T follicular helper cell (primary cell): ENCODE data around the gene HILPDA.

Source experiments
- DNase-seq: peaks from one replicate; pipeline ENCODE4 v3.0.0-alpha.2; 2020; ENCODE audit warnings: low read depth
- total RNA-seq, 2 experiments: gene quantifications; one replicate each; lab custom pipeline; 2026; lab: John Stamatoyannopoulos, UW

The HILPDA gene, protein sequence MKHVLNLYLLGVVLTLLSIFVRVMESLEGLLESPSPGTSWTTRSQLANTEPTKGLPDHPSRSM
- 1.2 to 8.0 reads per million in 2 experiments for total RNA-seq

DNA sequence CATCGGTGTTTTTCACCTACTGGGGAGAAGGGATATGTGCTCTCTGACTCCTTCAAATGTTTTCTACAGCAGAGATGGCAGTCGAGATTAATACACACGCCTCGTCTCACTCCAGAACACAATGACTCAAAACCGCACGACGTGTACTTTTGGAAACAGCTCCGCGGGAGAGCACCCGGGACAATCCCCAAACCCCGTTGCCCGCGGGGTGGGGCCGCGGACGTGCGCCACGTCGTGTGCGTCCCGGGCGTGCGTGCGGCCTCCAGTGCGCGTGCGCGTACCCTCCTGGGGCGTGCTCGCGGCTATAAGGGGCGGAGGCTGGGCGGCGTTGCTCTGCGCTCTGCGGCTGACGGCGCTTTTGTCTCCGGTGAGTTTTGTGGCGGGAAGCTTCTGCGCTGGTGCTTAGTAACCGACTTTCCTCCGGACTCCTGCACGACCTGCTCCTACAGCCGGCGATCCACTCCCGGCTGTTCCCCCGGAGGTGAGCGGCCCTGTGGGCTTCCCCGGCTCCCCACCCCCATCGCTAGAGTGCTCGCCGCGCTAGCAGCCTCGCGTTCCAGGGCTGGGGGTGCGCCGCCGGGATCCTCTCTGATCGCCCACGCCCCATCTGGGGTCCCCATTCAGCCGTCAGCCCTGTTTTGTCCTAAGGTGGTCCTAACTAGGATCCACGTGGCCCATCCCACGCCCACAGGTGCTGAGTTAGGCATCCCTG, at the start of gene HILPDA:
HILPDA (plus strand) TSS at position 336 of the 712 bp plus-strand sequence. CDS start 1,391 bp downstream, outside the sequence.
- peak; percentile 88 for DNase-seq

DNA sequence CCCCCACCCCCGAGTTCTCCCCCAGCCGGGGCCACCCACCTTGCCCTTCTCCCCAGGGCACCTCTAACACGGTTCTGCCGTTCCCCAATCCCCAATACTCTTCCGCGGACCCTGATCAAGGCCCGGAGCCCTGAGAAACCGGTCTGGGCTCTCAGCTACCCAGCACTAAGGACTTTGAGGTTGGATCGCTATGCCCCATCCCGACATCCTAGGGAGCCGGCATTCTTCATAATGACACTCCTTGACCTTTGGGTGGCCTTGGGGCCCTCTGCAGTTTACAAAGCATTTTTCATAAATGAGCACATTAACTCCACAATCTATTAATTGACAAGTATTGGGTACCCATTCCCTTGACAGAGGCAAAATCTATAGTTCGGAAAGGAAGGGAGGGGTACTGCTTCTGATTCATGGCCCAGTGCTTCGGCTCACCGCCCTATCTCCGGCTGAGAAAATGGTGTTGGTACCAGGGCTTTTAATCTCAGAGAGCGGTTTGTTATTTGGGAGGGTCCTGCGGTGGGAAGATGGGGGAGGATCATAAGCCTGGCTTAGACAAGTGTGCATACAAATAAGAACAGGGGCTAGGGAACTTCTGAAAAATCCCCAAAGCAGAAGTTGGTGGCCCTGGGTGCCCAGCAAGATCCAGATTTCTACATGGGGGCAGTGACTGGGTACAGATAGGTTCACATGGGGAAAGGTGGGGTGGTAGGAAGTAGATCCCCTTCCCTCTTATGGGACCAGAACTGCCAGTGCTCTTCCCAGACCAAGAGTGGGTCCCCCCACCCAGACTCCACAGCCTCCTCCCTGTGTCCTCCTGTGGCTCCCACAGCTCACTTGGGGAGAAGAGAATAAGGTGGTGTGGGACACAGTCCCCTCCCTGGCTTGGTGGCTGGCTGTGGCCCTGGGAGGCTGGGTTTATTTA, 49.1 kb upstream of the HILPDA start:
- DNase-seq, result no peak

DNA sequence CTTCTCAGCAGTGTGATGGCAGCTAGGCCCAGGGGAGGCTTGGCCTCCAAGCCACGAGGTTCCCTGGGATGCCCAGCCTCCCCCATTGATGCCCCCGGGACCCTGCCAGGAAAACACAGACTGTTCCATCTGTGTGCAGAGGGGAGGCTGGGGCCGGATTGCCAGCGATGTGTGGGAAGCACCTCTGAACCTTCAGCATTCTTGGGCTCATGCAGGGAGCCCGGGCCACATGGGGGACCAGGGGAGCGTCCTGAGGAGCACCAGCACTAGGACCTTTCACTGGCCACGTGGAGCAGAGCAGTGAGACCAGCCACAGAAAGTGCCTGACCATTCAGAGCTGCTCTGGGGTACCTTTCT, 48.5 kb upstream of the HILPDA start:
- DNase-seq, result no peak

- DNase-seq, result no peak
Measured at GRCh38 chr7:128407751-128408708, 47.6 kb upstream of the HILPDA start.

DNA sequence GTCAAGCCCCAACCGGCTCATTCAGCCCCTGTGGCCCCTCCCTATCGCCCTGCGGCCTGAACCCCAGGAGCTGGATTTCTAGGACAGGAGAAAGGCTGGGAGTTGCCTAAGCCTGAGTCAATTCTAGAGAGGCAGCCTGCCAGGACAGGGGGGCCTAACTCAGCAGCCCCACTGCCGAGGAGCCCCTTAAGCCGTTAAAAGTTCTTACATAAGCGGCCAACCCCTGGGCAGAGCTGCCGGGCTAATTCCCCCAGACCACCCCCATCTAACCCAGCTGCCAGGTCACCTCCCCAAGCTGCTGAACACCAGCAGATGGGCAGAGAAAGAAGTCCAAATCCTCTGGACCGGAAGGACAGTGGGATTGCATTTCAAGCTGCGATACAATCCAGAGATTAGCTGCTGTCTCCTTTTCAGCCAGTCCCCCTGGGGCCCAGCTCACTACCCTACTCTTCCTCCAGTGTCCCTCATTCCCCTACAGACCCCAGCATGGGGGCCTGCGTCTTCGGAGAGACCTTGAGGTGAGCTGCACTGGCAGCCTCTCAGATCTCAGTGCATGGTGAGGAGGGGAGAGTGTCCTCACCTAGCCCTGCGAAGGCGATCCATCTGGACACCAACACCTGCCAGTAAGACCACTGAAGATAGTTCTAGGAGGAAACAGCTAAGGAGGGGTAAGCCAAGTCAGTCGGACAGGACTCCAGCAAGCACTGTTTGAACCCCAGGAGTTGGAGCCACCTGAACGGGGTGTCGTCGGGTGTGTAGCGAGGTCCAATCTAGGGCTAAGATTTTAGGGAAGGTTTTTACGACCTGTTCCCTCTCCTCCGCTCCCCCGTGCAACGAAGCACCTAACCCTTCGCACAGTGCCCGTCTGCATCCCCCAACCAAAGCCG, 46.7 kb upstream of the HILPDA start:
- DNase-seq, result no peak

DNA sequence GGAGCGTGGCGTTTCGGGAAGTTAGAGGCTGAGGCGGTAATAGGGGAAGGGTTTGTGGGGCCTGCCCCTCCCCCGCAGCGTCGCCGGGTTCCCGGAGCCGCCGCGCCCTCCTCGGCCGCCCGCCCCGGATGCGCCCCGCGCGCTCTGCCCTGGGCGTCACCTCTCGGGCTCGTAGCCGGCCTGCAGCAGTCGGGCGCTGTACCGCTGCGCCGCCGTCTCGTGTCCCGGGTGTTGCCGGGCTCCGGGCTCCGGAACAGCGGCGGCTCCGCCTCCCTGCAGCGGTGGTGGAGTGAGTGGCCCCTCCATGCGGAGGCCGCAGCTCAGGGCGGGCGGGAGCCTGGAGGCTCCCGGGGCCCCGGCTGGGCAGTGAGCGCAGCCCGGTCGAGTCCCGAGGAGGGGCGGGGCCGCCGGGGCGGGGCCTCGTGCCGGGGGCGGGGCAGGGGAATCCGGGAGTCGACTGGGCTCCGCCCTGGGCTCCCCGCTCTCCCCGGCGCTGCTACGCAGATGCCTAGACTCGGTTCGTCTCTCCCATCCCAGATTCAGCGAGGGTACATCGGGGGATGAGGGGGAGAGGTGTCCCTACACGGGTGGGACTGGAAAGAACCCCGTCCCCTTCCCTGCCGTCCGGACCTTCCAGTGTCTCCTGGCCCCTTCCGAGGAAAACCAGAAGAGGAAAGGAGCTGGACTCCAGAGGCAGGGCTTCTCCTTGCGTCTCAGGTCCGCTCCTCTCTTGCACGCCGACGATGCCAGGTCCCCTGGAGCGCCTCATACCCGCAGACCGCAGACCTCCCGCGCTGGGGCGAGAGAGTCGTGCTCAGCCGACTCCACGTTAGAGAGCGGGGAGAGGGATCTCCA, 45.9 kb upstream of the HILPDA start, which contains the start of gene IMPDH1:
IMPDH1 (minus strand) TSS at position 387 of the 855 bp plus-strand sequence; CDS start at position 306, 81 bp downstream.
- peak; percentile 77 for DNase-seq

DNA sequence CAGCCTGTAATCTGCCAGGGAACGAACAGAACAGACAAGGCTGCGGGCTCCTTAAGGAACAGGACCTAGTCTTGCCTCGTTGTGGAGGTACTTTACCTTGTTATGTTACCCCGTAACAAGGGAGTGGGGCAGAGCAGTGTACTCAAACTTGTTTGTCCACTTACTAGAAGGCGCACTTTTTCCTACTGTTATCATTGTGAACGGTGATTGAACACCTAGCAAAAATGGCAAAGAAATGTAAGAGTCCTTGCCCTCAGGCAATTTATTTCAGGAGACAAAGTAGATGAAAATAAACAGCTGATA, 45.3 kb upstream of the HILPDA start:
- no peak for DNase-seq

DNA sequence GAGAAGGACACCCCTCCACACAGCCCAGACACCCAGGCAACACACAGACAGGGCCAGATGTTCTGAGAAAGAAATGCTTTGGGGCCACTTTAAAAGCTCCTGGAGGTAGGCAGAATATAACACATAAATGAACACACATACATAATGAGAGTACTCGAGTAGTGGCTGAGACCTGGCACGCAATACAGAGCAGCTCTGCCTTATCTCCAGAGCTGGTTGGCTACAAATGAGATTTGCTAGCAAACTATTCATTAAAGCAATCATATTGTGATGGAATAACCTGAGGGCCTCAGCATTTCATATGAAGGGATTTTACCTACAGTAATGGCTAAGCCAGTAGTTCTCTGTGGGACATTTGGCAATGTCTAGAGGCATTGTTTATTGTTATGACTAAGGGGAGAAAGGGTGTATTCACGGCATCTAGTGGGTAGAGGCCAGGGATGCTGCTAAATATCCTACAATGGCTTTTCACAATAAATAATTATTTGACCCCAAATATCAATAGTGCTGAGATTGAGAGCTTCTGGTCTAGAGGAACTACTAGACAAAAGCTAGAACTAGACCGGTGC, 40.4 kb upstream of the HILPDA start:
- DNase-seq, result no peak

DNA sequence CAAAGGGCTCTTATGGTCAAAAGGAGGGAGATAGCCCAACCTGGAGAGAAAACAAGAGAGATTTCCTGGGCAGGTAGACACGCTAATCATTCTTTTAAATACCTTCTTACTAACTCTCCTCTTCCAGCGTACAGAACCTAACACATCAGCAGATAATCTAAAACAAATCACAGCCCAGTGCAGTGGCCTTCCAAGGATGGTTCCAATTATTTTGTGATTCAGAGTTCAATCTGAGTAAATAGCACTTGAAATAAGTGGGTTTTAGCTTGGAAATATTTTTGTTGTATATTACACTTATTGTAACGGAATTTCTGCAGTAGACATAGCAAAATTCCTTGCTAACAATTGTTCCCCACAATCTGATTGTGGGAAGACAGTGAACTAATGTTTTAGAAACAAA, 38.6 kb upstream of the HILPDA start:
- DNase-seq, result no peak

DNA sequence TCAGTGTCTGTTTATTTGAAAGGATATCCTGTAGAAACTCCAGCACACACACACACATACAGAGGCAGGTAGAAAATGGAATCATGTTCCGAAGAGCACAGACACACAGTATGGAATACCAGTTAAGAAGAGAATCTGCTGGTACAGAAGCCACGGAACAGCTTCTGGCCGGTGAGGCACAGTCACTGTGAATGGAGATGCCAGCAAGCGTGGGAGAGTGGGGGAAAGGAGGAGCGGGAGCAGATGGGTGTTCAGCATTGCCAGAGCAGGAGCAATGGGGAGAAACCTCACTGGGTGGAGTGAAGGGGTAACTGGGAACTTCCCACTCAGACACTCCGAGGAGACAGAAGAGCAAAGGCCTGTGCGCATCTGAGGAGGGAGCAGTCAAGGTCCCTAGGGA, 36.4 kb upstream of the HILPDA start:
- DNase-seq, result no peak

DNA sequence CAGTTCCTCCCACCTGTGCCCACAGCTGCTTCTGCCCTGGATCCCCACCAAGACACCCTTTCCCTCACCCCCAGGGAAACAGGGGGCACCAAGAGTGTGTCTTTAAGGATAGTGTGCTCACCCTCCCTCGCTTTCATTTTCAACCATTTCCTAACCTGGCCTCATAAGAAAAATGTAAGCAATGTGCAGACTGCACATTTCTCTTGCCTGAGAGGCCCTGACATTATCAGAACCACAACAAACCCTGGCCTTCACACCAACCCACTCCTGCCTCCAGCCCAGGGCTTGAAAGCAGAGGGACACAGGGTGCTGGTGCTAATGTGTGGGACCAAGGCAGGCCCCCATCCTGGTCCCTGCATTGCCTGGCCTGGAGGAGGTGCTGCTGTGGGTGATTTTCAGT, 34.9 kb upstream of the HILPDA start:
- no peak for DNase-seq

GRCh38 chr7:128421384-128421783, 34.3 kb upstream of the HILPDA start:
- DNase-seq, result no peak

GRCh38 chr7:128422037-128422436, 33.6 kb upstream of the HILPDA start:
- DNase-seq, result no peak

DNA sequence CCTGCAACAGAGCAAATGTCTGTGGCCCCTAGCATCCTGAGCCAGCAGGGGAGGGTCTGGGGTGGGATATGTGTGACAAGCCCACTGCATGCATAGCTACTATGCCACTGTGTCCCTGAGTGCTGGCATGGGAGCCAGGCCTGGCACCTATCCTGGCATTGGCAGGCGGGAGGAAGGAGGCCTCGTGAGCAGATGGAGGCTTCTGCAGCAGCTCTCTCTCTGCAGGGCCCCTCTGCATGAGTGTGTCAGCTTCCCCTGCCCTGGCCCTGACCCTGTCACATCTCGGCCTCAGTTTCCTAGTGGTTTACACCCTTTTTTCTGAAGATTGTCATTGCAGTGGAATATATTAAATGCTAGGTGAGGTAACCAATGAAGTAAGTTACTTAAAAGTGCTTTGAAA, 32.8 kb upstream of the HILPDA start:
- DNase-seq, result no peak

- DNase-seq, result no peak
Measured at GRCh38 chr7:128424686-128425275, 30.9 kb upstream of the HILPDA start.

GRCh38 chr7:128425850-128426249, 29.8 kb upstream of the HILPDA start:
- DNase-seq, result peak; percentile 71

- DNase-seq, result no peak
Measured at GRCh38 chr7:128427289-128427891, 28.3 kb upstream of the HILPDA start.

GRCh38 chr7:128430207-128430606, 25.5 kb upstream of the HILPDA start:
- no peak for DNase-seq

GRCh38 chr7:128431221-128431620, 24.5 kb upstream of the HILPDA start:
- no peak for DNase-seq
